ENCODE data around the gene OR4D1.
A peak's percentile ranks its signal among the peaks of the same experiment; 100 is the strongest.

Gene OR4D1

DNA sequence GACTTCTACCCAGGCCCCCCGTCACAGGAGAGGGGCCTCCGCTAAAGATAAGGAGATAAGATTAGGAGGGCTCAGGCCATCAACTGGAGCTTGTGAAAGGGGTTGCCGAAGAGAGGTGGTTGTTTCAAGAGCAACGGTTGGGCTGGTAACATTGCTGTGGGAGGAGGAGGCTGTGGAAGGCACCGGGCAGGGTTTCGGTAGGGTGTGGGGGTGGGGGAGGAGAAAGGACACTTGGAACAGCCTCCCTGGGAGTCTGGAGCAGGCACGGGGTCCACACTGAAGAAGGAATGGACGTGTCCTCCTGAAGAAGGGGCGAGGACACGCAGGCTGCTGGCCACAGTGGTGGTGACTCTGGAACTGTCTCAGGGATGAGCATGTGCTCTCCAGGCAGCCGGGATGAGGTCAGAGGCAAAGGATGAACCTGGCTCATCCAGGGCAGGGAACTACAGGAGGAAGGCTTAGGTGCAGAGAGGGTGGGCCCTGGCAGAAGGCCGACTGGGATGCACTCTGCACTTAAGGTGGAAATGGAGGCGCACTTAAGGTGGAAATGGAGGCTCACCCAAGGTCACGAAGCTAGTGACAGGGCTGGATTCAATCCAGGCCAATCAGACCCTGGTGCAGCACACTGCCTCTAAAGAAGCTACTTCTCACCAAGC is 43.2 kb downstream of the OR4D1 start:
- Histone ChIP-seq H3K9me3 (no peaks in the 10 kb centered on the region), H3K4me2 (no peak overlapping the region), H4K20me1 (no peaks in the 10 kb centered on the region), H3K27me3 (no peaks in the 10 kb centered on the region), H3K36me3 (no peaks in the 10 kb centered on the region), H3K9ac (no peak overlapping the region), H3K4me1 (peaks cover 42% of the 10 kb centered on the region), H3K27ac (no peak overlapping the region), H3K4me3 (no peak overlapping the region)
- no peak for TF ChIP-seq Cebpa-rat (IDR thresholded peaks at IDR 0.05)

DNA sequence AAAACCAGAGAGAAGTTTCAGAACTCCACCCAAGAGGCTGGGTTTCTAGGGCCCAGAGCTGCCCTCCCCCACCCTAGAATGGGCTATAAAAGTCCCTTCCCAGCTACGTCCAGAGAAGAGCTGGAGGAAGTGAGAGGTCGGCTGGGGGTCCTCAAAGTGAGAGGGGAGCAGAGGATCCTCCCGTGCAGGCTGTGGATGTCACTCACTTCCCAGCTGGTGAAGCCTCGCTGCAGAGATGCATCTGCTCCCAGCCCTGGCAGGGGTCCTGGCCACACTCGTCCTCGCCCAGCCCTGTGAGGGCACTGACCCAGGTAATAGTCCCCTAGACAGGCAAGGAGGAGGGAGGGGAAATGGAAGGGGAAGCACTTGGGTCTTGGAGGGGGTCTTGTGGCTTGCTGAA is 44.4 kb downstream of the OR4D1 start, which contains the start of gene EPX:
TSS of gene EPX (plus strand) at position 115 of the 400 bp plus-strand sequence. CDS start at position 236, 121 bp downstream.
- Histone ChIP-seq H3K9ac (no peak within 1 kb of the TSS), H3K9me3 (no peaks in the 10 kb centered on the region), H3K27ac (no peak within 1 kb of the TSS), H3K36me3 (no peaks in the 10 kb centered on the region), H3K4me3 (no peak within 1 kb of the TSS), H3K27me3 (no peaks in the 10 kb centered on the region), H3K4me2 (peak within 1 kb of the TSS; percentile 13; the same call in 1 of the 2 replicates), H4K20me1 (no peaks in the 10 kb centered on the region), H3K4me1 (peaks cover 39% of the 10 kb centered on the region)
- TF ChIP-seq Cebpa-rat (IDR thresholded peaks at IDR 0.05): no peak

DNA sequence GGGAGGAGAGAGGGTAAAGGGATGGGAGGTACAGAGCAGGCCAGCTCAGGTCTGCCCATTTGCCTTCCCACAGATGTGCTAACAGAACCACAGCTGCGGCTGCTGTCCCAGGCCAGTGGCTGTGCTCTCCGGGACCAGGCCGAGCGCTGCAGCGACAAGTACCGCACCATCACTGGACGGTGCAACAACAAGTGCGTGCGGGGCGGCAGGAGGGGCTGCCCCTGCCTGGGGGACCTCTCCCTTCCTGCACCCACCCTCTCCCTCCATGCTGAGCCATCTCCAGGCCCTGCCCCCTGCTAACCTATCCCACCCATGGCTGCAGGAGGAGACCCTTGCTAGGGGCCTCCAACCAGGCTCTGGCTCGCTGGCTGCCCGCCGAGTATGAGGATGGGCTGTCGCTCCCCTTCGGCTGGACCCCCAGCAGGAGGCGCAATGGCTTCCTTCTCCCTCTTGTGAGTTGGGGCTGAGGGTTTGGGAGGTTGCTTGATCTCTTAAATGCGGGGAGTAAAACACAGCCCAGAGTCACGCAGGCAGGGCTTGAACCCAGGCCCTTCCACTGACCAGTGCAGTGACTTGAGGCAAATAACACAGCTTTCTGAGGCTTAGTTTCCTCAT is 45.6 kb downstream of the OR4D1 start:
- Histone ChIP-seq H4K20me1 (no peaks in the 10 kb centered on the region), H3K9ac (no peak overlapping the region), H3K36me3 (no peaks in the 10 kb centered on the region), H3K4me1 (peaks cover 39% of the 10 kb centered on the region), H3K9me3 (no peaks in the 10 kb centered on the region), H3K27ac (no peak overlapping the region), H3K4me2 (no peak overlapping the region), H3K4me3 (no peak overlapping the region), H3K27me3 (no peaks in the 10 kb centered on the region)
- TF ChIP-seq Cebpa-rat (IDR thresholded peaks at IDR 0.05): no peak

DNA sequence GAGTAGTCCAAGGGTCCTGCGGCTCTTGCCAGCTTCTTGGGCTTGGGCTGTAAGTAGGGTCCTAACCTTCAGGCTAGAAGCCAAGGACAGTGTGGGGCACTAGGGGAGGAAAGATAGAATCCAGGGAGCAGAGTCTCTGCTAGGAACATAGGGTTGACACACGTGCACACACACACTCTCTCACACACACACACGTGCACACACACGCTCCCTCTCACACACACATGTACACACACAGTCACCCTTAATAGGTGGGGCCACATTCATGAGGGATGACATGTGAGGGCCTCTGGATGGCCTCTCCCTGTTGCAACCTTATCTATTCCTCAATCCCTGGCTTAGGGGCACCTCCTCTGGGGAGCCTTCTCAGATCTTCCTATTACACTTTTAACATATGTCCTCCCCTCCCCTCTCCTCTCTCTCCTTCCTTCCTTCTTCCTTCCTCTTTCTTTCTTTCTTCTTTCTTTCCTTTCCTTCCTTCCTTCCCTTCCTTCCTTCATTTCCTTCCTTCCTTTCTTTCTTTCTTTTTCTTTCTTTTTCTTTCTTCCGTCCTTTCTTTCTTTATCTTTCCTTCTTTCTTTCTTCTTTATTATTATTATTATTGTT is 47.4 kb downstream of the OR4D1 start:
- no peak for TF ChIP-seq Cebpa-rat (IDR thresholded peaks at IDR 0.05)
- H3K27ac ChIP-seq: no peak overlapping the region
- peaks cover 23% of the 10 kb centered on the region for H3K4me1 ChIP-seq
- no peaks in the 10 kb centered on the region for H3K9me3 ChIP-seq
- no peaks in the 10 kb centered on the region for H4K20me1 ChIP-seq
- H3K4me3 ChIP-seq: no peak overlapping the region
- no peaks in the 10 kb centered on the region for H3K36me3 ChIP-seq
- no peaks in the 10 kb centered on the region for H3K27me3 ChIP-seq
- 0 out of 2 replicates have a peak overlapping the region, but pooled peaks have one; percentile 3 for H3K4me2 ChIP-seq
- no peak overlapping the region for H3K9ac ChIP-seq

DNA sequence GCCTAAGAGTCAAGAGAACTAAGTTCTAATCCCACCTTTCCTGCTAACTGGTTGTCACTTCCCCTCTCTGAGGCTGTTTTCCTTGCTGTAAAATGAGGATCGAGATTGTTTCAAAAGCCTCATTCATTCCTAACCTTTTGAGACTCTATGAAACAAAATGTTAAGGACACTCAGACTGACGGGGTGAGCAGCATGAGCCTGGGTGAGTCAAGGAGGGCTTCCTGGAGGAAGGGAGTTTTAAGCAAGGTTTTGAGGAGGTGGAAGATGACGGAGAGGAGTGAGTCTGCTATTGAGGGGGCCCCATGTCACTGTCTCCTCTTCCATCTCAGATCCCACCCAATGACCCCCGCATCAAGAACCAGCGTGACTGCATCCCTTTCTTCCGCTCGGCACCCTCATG is 48.4 kb downstream of the OR4D1 start:
- Histone ChIP-seq H3K4me1 (peaks cover 23% of the 10 kb centered on the region), H3K9me3 (no peaks in the 10 kb centered on the region), H3K36me3 (no peaks in the 10 kb centered on the region), H3K4me3 (no peak overlapping the region), H3K27ac (no peak overlapping the region), H3K27me3 (no peaks in the 10 kb centered on the region), H3K9ac (no peak overlapping the region), H4K20me1 (no peaks in the 10 kb centered on the region), H3K4me2 (no peak overlapping the region)
- no peak for TF ChIP-seq Cebpa-rat (IDR thresholded peaks at IDR 0.05)

DNA sequence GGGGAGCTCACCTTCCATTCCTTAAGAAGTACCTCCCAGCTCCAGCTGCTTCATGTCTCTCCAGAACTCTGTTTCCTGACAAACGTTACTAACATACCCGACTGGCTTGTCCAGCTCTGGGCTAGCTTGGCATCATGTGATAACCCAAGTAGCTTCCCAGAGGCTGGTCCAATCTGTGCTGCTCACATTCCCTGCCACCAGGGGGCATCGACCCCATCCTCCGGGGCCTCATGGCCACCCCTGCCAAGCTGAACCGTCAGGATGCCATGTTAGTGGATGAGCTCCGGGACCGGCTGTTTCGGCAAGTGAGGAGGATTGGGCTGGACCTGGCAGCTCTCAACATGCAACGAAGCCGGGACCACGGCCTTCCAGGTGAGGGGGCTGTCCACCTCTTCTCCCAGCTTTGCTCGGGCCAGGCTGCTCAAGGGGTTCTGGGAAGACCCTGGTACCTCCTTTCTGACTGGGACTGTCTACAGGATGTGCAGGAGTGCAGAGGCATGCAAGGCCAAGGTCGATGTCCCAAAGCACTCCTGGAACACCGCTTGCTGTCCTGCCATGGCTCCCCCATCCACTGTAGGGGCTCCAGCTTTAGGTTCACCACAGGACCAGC is 51.9 kb downstream of the OR4D1 start:
- Histone ChIP-seq H3K9me3 (no peaks in the 10 kb centered on the region), H3K4me1 (peaks cover 12% of the 10 kb centered on the region), H4K20me1 (no peaks in the 10 kb centered on the region), H3K36me3 (no peaks in the 10 kb centered on the region), H3K4me3 (no peak overlapping the region), H3K27ac (no peak overlapping the region), H3K4me2 (no peak overlapping the region), H3K9ac (no peak overlapping the region), H3K27me3 (no peaks in the 10 kb centered on the region)
- TF ChIP-seq Cebpa-rat (IDR thresholded peaks at IDR 0.05): no peak

DNA sequence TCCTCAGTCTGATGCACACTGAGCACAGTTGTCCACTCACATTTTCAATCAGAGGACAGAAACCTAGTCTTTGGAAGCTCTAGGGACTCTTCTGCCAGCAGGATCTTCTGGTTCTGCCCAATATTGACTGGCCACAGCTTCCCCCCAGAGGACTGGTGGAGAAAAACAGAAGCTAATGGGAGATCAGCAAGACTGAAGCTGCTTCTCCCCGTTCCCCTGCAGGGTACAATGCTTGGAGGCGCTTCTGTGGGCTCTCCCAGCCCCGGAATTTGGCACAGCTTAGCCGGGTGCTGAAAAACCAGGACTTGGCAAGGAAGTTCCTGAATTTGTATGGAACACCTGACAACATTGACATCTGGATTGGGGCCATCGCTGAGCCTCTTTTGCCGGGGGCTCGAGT is 54.7 kb downstream of the OR4D1 start:
- no peak for TF ChIP-seq Cebpa-rat (IDR thresholded peaks at IDR 0.05)
- Histone ChIP-seq H3K27me3 (no peaks in the 10 kb centered on the region), H3K36me3 (peaks cover 17% of the 10 kb centered on the region), H3K4me1 (no peaks in the 10 kb centered on the region), H3K4me2 (no peak overlapping the region), H3K9ac (no peak overlapping the region), H4K20me1 (no peaks in the 10 kb centered on the region), H3K27ac (no peak overlapping the region), H3K4me3 (no peak overlapping the region), H3K9me3 (no peaks in the 10 kb centered on the region)

DNA sequence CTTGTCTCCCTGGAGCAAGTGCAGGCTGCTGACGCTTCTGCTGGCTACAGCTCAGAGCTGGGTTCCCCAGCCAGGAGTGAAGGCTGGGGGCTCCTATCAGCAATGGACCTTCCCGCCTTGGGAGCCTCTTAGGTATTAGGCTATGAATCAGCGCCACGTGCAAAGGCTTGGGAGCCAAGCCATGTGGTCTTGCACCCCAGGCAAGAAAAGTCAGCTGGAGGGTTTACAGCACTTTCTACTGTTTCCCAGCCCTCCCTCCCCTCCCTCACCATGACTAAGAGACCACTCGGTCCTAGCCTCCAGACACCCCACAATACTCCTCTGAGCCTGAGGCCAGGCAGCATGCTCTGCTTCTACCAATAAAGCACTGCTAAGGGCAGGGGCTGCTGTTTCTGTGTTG is 56.6 kb downstream of the OR4D1 start:
- TF ChIP-seq Cebpa-rat (IDR thresholded peaks at IDR 0.05): no peak
- no peaks in the 10 kb centered on the region for H3K4me1 ChIP-seq
- no peaks in the 10 kb centered on the region for H4K20me1 ChIP-seq
- H3K4me3 ChIP-seq: no peak overlapping the region
- H3K9ac ChIP-seq: no peak overlapping the region
- H3K36me3 ChIP-seq: peaks cover 30% of the 10 kb centered on the region
- no peak overlapping the region for H3K27ac ChIP-seq
- H3K27me3 ChIP-seq: no peaks in the 10 kb centered on the region
- no peak overlapping the region for H3K4me2 ChIP-seq
- no peaks in the 10 kb centered on the region for H3K9me3 ChIP-seq

DNA sequence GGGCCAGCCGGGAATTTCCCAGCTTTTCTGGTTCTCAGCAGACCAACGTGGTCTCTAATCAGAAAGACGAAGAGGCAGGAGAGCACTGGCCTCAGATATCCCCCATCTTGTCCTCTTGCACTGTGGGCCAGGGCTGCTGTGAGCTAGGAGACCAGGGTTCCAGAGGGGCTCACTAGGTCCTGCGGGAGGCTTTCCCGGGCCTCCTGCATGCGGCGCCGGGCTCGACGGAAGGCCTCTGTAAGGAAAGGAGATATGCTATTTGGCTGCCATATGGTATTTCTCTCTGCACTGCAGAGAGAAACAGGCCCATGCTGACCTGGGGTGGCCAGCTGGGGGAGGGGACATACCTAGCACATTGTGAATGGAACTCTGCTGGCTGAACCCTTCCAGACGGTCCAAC is 57.8 kb downstream of the OR4D1 start:
- Histone ChIP-seq H4K20me1 (no peaks in the 10 kb centered on the region), H3K9me3 (no peaks in the 10 kb centered on the region), H3K9ac (no peak overlapping the region), H3K27ac (no peak overlapping the region), H3K36me3 (peaks cover 41% of the 10 kb centered on the region), H3K4me3 (no peak overlapping the region), H3K27me3 (no peaks in the 10 kb centered on the region), H3K4me2 (no peak overlapping the region), H3K4me1 (no peaks in the 10 kb centered on the region)
- TF ChIP-seq Cebpa-rat (IDR thresholded peaks at IDR 0.05): no peak

DNA sequence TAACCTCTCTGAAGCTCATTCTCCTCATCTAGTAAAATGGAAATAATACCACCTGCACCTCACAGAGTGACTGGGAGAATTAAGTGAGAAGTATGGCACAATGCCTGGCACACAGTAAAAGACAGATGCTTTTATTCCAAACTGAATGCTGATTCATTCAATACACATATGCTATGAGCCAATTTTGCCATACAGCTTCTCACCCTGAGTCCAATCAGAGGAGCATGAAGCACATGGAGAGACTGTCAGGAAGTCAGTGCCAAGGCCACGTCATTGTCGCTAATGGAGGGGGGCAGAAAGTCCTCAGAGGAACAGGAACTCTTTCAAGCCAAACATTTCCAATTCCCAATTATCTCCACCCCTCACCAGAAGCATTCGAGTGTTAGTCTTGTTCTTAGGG is 59.3 kb downstream of the OR4D1 start:
- no peak overlapping the region for H3K4me3 ChIP-seq
- no peaks in the 10 kb centered on the region for H3K27me3 ChIP-seq
- no peaks in the 10 kb centered on the region for H4K20me1 ChIP-seq
- H3K27ac ChIP-seq: no peak overlapping the region
- no peak overlapping the region for H3K9ac ChIP-seq
- H3K36me3 ChIP-seq: peaks cover 47% of the 10 kb centered on the region
- no peak overlapping the region for H3K4me2 ChIP-seq
- no peaks in the 10 kb centered on the region for H3K9me3 ChIP-seq
- TF ChIP-seq Cebpa-rat (IDR thresholded peaks at IDR 0.05): no peak
- H3K4me1 ChIP-seq: no peaks in the 10 kb centered on the region

Data from BLaER1 (cell line).